ENCODE results near the gene P2RX5.

- TF ChIP-seq CTCF (conservative IDR thresholded peaks at IDR 0.05; ENCODE audit: low read depth in 2 of 2) (no peak), POLR2AphosphoS5 (IDR thresholded peaks at IDR 0.05; ENCODE audit: low read depth) (no peak), REST (IDR thresholded peaks at IDR 0.05; ENCODE audit: unreplicated experiment) (no peak), EZH2phosphoT487 (IDR thresholded peaks at IDR 0.05; ENCODE audit: unreplicated experiment) (no peak), ETS1 (IDR thresholded peaks at IDR 0.05) (no peak), EZH2 (IDR thresholded peaks at IDR 0.05; ENCODE audit: low read depth, unreplicated experiment) (no peak), STAT1 (IDR thresholded peaks at IDR 0.05; ENCODE audit: unreplicated experiment) (no peak), JUNB (IDR thresholded peaks at IDR 0.05; ENCODE audit: unreplicated experiment) (no peak), CREB1 (CRISPR knock-in tag; IDR thresholded peaks at IDR 0.05; ENCODE audit: low read depth) (no peak), ZNF462 (CRISPR knock-in tag; IDR thresholded peaks at IDR 0.05) (no peak), ZNF331 (CRISPR knock-in tag; IDR thresholded peaks at IDR 0.05; ENCODE audit: low read depth) (no peak), ZNF114 (CRISPR knock-in tag; IDR thresholded peaks at IDR 0.05) (no peak)
These were observed 26.9 kb downstream of the P2RX5 start for GRCh38 chr17:3669085-3669347.

Measured in GM23338 (cell line).